HG03460 (cell line): Measurements from ENCODE around the gene CYB5B.
A peak's percentile ranks its signal among the peaks of the same experiment; 100 is the strongest.
"Not testable (repeated sequence)": the region's sequence is repeated elsewhere in the genome, so short reads cannot be mapped to it uniquely, and the experiment has no call there.

ENCODE experiments used
- ATAC-seq: cut with Tn5 transposase; IDR thresholded peaks from one replicate; pipeline ENCODE4 v1.9.1; 2021; ENCODE audit not compliant: unreplicated experiment

CYB5B gene

DNA sequence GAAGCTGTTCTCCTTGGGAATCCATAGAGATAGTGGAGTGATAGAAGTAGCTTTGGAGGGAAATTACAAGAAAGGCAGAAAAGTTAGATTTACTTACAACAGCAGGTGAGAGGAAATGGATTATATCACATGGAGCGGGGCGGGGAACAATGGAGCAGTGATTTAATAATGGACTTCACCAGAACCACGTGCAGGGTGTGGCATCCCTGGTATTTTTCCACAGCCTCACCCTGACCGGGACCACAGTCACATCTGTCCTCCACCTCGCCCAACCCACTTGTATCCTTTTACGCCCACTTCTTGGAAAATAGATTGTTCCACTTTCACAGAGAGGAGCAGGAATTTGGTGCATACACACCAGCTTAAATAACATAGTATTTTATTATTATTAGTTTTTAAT lies 15.9 kb upstream of the CYB5B start:
- no peak for ATAC-seq

GRCh38 chr16:69410219-69410990 lies 14.0 kb upstream of the CYB5B start:
- no peak for ATAC-seq

GRCh38 chr16:69411064-69411985 lies 13.1 kb upstream of the CYB5B start:
- ATAC-seq = no peak

- ATAC-seq = no peak
Observed at GRCh38 chr16:69412287-69412686, 12.1 kb upstream of the CYB5B start.

DNA sequence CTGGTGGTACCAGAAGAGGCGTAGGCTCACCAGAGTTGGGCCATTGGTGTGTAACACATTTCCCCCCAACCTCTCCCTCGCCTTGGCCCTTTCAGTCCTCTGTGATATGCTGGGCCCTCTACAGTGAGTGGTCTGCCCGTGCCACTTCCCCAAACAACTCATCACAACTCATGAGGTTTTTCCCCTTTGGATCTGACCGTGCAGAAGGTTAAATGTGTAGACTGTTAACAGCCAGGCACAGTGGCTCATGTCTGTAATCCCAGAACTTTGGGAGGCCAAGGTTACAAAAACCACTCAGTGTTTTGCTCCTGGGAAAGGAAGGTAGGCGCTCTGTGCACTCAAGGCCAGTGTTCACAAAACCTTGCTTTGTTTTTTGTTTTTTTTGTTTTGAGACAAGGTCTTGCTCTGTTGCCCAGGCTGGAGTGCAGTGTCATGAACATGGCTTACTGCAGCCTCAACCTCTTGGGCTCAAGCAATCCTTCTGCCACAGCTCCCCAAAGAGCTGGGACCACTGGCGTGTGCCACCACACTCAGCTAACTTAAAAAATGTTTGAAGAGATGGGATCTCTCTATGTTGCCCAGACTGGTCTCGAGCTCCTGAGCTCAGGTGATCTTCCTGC lies 11.3 kb upstream of the CYB5B start:
- no peak for ATAC-seq

DNA sequence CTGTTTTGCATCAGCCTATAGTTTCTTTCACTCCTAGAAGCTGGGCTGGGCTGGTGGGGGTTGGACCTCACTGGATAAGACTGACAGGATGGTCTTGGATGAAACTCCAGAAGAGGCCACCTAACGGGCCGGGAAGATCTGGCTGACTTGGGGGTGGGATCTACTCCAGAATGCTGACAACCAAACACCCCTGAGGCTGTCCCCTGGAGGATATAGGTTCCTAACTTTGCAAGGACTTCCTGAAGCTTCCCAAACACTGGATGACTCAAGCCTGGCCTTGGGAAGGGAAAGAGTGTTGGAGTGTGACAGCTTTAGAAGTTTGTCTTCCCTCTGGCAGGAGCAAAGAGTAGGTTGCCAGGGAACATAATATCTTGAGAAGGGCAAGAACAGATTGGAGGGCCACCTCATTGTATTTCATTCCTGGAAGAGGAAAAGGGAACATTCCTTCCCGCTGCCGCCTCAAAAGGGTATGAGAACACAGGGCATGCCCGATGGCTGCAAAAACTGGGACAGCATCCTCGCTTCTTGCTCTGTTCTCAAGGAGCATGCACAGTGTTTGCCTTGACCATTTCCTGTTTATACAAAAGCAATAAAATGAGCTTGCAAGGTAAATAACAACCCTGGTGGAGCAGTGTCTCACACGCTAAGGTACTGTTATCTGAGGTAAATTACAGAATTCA lies 6.8 kb upstream of the CYB5B start:
- no peak for ATAC-seq

GRCh38 chr16:69419956-69420355 lies 4.5 kb upstream of the CYB5B start:
- ATAC-seq = no peak

GRCh38 chr16:69423189-69423588 lies 1.2 kb upstream of the CYB5B start:
- ATAC-seq = no peak

- ATAC-seq = no peak
Observed at GRCh38 chr16:69424935-69425784, 741 bp downstream of the CYB5B start.

GRCh38 chr16:69428652-69429051 lies 4.2 kb downstream of the CYB5B start:
- no peak for ATAC-seq

- ATAC-seq = not testable (repeated sequence)
Observed at GRCh38 chr16:69429058-69429640, 4.7 kb downstream of the CYB5B start.

GRCh38 chr16:69431948-69432468 lies 7.6 kb downstream of the CYB5B start:
- ATAC-seq = no peak

DNA sequence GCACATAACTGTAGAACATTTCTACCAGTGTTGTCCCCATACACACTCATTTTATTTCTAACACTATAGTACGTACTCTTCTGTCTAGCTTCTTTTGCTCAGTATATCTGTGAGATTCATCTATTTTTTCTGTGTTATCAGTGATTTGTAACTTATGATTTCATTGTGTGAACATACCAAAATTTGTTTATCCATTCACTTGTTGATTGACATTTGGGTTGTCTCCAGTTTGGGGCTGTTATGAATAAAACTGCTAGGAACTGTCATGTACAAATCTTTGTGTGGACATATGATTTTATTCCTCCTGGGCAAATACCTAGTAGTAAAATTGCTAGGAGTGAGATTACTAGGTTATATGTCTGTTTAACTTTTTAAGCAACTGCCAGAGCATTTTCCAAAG lies 9.6 kb downstream of the CYB5B start:
- no peak for ATAC-seq

- ATAC-seq = no peak
Observed at GRCh38 chr16:69435977-69436820, 11.8 kb downstream of the CYB5B start.

DNA sequence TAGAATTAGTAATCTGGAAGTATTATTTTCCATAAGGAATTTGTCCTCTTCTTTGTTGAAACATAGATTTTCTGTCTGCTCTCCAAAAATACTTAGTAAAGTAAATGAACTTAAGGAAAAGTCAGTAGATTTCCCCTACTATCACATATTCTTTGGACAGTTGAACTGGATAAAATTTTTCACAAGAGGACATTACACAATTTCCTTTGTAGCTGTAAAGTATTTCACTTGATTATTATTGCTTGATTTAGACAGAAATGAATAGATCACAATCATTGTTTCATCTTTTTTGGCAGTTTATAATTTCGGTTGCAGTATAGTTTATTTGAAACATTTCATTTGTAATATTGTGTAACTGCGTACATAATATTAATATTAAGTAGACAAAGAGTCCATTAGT lies 12.5 kb downstream of the CYB5B start:
- no peak for ATAC-seq

GRCh38 chr16:69438465-69438864 lies 14.0 kb downstream of the CYB5B start:
- ATAC-seq = peak; percentile 60

DNA sequence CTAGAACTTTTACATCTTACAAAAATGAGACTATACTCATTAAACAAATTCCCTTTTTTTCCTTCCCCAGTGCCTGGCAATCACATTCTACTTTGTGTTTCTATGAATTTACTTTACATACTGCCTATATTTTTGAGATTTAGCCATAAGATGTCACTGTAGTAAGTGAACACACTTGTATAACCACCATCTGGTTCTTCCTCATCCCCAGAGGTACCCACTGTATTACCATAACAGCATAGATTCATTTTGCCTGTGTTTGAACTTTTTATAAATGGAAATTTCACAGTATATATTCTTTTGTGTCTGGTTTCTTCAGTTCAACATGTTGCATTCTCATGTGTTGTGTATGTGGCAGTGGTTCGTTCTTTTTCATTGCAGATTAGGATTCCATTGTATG lies 15.8 kb downstream of the CYB5B start:
- ATAC-seq = no peak

- not testable (repeated sequence) for ATAC-seq
Observed at GRCh38 chr16:69441030-69441429, 16.6 kb downstream of the CYB5B start.
